Erythroblast (primary cell): Measurements from ENCODE around the gene OR6B1.

Experiments
- GATA1 ChIP-seq: IDR thresholded peaks from 2 replicates; pipeline ENCODE4 v1.6.1; 2011; ENCODE audit warnings: low read depth, mild to moderate bottlenecking, control low read depth, low read length, moderate library complexity
- POLR2A ChIP-seq: IDR thresholded peaks from 2 replicates; pipeline ENCODE4 v1.6.1; 2011; ENCODE audit warnings: mild to moderate bottlenecking, low read length

GRCh38 chr7:143954135-143954534 lies 46.0 kb upstream of the OR6B1 start:
- no peak for TF ChIP-seq POLR2A
- no peak for TF ChIP-seq GATA1
